HCT116 (cell line): Measurements from ENCODE around the gene IDUA. TPM values are rescaled to one million over a fixed set of nuclear protein-coding genes. Genes with fewer than 3 reads are reported as not detected.

Experiments
- ATAC-seq: fragments of 200-7000 bp; cut with Tn5 transposase; 2 replicates; pipeline ENCODE4 v1.9.1; 2020; ENCODE audit warnings: mild to moderate bottlenecking, moderate library complexity
- BruUV-seq: library from RNA; stranded (reverse); fragments of 400-500 nt; replicated peaks from 2 replicates; lab custom pipeline; 2021; lab: Mats Ljungman, UMichigan
- CTCF ChIA-PET: fragments of 300-600 bp; sonication (Branson Sonifier 250); formaldehyde crosslinking; loops from one replicate; lab custom pipeline; 2021; ENCODE audit warnings: antibody characterized with exemption; lab: Charles Lee
- POLR2A ChIA-PET: fragments of 300-600, 350-600 bp; sonication (Branson Sonifier 250); formaldehyde crosslinking; loops from one replicate; lab custom pipeline; 2021; ENCODE audit warnings: antibody characterized with exemption; lab: Charles Lee
- RAD21 ChIA-PET, 2 experiments: fragments of 300-600 bp; sonication (Branson Sonifier 250); formaldehyde crosslinking; loops; one replicate each; lab custom pipeline; 2023; ENCODE audit warnings: low total read pairs in 2 of 2; ENCODE audit not compliant: uncharacterized antibody in 2 of 2, unreplicated experiment in 2 of 2, low non-redundant PET in 1 of 2; lab: Charles Lee
- DNase-seq: peaks from one replicate; pipeline ENCODE4 v3.0.0-alpha.2; 2010; ENCODE audit warnings: low read depth, low spot score
- H2AFZ ChIP-seq: fragments of 200-600 bp; shearing (Covaris generic), sonication (generic); 2 replicates; pipeline ENCODE4 v1.6.1; 2017; ENCODE audit warnings: low read depth, mixed run types, mixed read lengths, antibody characterized with exemption, low read length; ENCODE audit not compliant: poor library complexity, severe bottlenecking
- H3K27ac ChIP-seq: 2 replicates; pipeline ENCODE4 v1.5.1; 2012; ENCODE audit warnings: low read depth, low read length
- H3K27me3 ChIP-seq: fragments of 200-600 bp; sonication (generic); 2 replicates; pipeline ENCODE4 v1.6.1; 2016; ENCODE audit warnings: mixed run types, low read length, mixed read lengths; ENCODE audit not compliant: insufficient read depth
- H3K36me3 ChIP-seq, 2 experiments: fragments of 200-500 bp in 1 of 2; fragments of 200-600 bp in 1 of 2; sonication (Bioruptor generic) in 1 of 2; sonication (generic) in 1 of 2; 2 replicates each; pipeline versions ENCODE4 v1.5.1 to v1.6.1; 2014 to 2016; ENCODE audit warnings: low read length in 2 of 2, inconsistent platforms in 1 of 2, mixed read lengths in 1 of 2, mixed run types in 1 of 2; ENCODE audit not compliant: insufficient read depth in 2 of 2, control insufficient read depth in 1 of 2
- H3K4me1 ChIP-seq, 2 experiments: fragments of 200-600 bp in 1 of 2; sonication (generic) in 1 of 2; 2 replicates each; pipeline versions ENCODE4 v1.5.1 to v1.6.1; 2012 to 2017; ENCODE audit warnings: low read length in 2 of 2, inconsistent platforms in 1 of 2, mild to moderate bottlenecking in 1 of 2, mixed read lengths in 1 of 2, mixed run types in 1 of 2, moderate library complexity in 1 of 2; ENCODE audit not compliant: insufficient read depth in 2 of 2, control insufficient read depth in 1 of 2
- H3K4me2 ChIP-seq: fragments of 200-600 bp; sonication (generic); 2 replicates; pipeline ENCODE4 v1.6.1; 2017; ENCODE audit warnings: mixed run types, low read length, mixed read lengths
- H3K4me3 ChIP-seq, 2 experiments: fragments of 200-600 bp in 1 of 2; sonication (generic) in 1 of 2; replicated peaks in 1 of 2; 2 replicates each; pipeline ENCODE4 v1.5.1; 2011 to 2016; ENCODE audit warnings: low read length in 2 of 2, control low read depth in 1 of 2, low read depth in 1 of 2, mild to moderate bottlenecking in 1 of 2, mixed read lengths in 1 of 2, mixed run types in 1 of 2
- H3K79me2 ChIP-seq: fragments of 200-600 bp; sonication (generic); 2 replicates; pipeline ENCODE4 v1.6.1; 2017; ENCODE audit warnings: mild to moderate bottlenecking, mixed run types, low read length, moderate library complexity, mixed read lengths; ENCODE audit not compliant: insufficient read depth
- H3K9ac ChIP-seq: fragments of 200-600 bp; sonication (generic); 2 replicates; pipeline ENCODE4 v1.6.1; 2016; ENCODE audit warnings: low read length, mixed read lengths
- H3K9me2 ChIP-seq: fragments of 200-600 bp; sonication (generic), shearing (Covaris generic); 2 replicates; pipeline ENCODE4 v1.6.1; 2017; ENCODE audit warnings: mixed run types, mild to moderate bottlenecking, moderate library complexity; ENCODE audit not compliant: insufficient read depth
- H3K9me3 ChIP-seq, 2 experiments: fragments of 200-500 bp in 1 of 2; fragments of 200-600 bp in 1 of 2; sonication (Bioruptor generic) in 1 of 2; sonication (generic) in 1 of 2; 2 replicates each; pipeline ENCODE4 v1.6.1; 2014 to 2017; ENCODE audit warnings: low read length in 2 of 2, mixed read lengths in 2 of 2, inconsistent platforms in 1 of 2, low read depth in 1 of 2, mild to moderate bottlenecking in 1 of 2, mixed run types in 1 of 2, moderate library complexity in 1 of 2; ENCODE audit not compliant: control insufficient read depth in 1 of 2, insufficient read depth in 1 of 2
- H4K20me1 ChIP-seq: fragments of 200-600 bp; sonication (generic), shearing (Covaris generic); 2 replicates; pipeline ENCODE4 v1.6.1; 2017; ENCODE audit warnings: mixed run types, mild to moderate bottlenecking, moderate library complexity; ENCODE audit not compliant: insufficient read depth
- CEBPB ChIP-seq: IDR thresholded peaks from 2 replicates; pipeline ENCODE4 v1.6.1; 2012; ENCODE audit warnings: low read depth
- CTCF ChIP-seq, 3 experiments: fragments of 200-600 bp in 1 of 3; sonication (generic) in 1 of 3; IDR thresholded peaks in 2 of 3; conservative IDR thresholded peaks in 1 of 3; 2 replicates each; pipeline ENCODE4 v1.5.1; 2012 to 2017; ENCODE audit warnings: low read depth in 2 of 3, low read length in 2 of 3, antibody characterized with exemption in 1 of 3, borderline replicate concordance in 1 of 3, control low read depth in 1 of 3, mild to moderate bottlenecking in 1 of 3, mixed read lengths in 1 of 3, mixed run types in 1 of 3, moderate library complexity in 1 of 3; ENCODE audit not compliant: insufficient read depth in 1 of 3
- ELF1 ChIP-seq: IDR thresholded peaks from 2 replicates; pipeline ENCODE4 v1.6.1; 2012; ENCODE audit warnings: low read depth, borderline replicate concordance
- JUND ChIP-seq: IDR thresholded peaks from 2 replicates; pipeline ENCODE4 v1.6.1; 2012
- MAX ChIP-seq: IDR thresholded peaks from 2 replicates; pipeline ENCODE4 v1.6.1; 2012
- POLR2A ChIP-seq: IDR thresholded peaks from 2 replicates; pipeline ENCODE4 v1.7.0; 2011; ENCODE audit warnings: borderline replicate concordance; ENCODE audit not compliant: insufficient read depth, insufficient read length; ENCODE audit errors: extremely low read depth
- POLR2AphosphoS5 ChIP-seq: IDR thresholded peaks from 2 replicates; pipeline ENCODE4 v1.6.1; 2011; ENCODE audit warnings: mild to moderate bottlenecking, low read depth, low read length, moderate library complexity
- RAD21 ChIP-seq: IDR thresholded peaks from 2 replicates; pipeline ENCODE4 v1.6.1; 2012; ENCODE audit warnings: low read depth, mild to moderate bottlenecking
- intact Hi-C: fragments of 100-400 bp; cut with micrococcal nuclease; formaldehyde crosslinking; loops from 2 replicates; pipeline ENCODE4 v1.10.0; 2022
- total RNA-seq: library from RNA; stranded (reverse); gene quantifications from one replicate; pipeline ENCODE4 v1.2.1, GENCODE V29; 2021; ENCODE audit not compliant: unreplicated experiment

IDUA gene
- total RNA-seq, 1 experiment from 2014 or later: 28.2 TPM

- Histone ChIP-seq H3K4me2 (no peak overlapping the region), H3K79me2 (no peaks in the 10 kb centered on the region), H3K9me3 (no peaks in the 10 kb centered on the region), H3K36me3 (no peaks in the 10 kb centered on the region), H3K4me1 (no peaks in the 10 kb centered on the region), H3K9ac (no peak overlapping the region), H4K20me1 (no peaks in the 10 kb centered on the region), H3K27me3 (no peaks in the 10 kb centered on the region), H3K9me2 (no peaks in the 10 kb centered on the region), H3K27ac (no peak overlapping the region), H3K4me3 (no peak overlapping the region), H2AFZ (no peak overlapping the region)
- no peak for ATAC-seq
- no peak for TF ChIP-seq JUND
- ChIA-PET POLR2A (no interaction called here), RAD21 (no interaction called here), CTCF (no interaction called here)
- no TSS peak for BruUV-seq
- no peak for DNase-seq
- intact Hi-C loops: no loop called here
These were observed 33.8 kb upstream of the IDUA start for GRCh38 chr4:952881-953573.

- Histone ChIP-seq H2AFZ (no peak overlapping the region), H3K79me2 (no peaks in the 10 kb centered on the region), H3K4me3 (no peak overlapping the region), H3K9ac (no peak overlapping the region), H3K4me1 (no peaks in the 10 kb centered on the region), H3K4me2 (no peak overlapping the region), H3K27me3 (no peaks in the 10 kb centered on the region), H3K9me3 (no peaks in the 10 kb centered on the region), H4K20me1 (no peaks in the 10 kb centered on the region), H3K36me3 (no peaks in the 10 kb centered on the region), H3K9me2 (no peaks in the 10 kb centered on the region), H3K27ac (no peak overlapping the region)
- ATAC-seq: no peak
- BruUV-seq: no TSS peak
- POLR2A ChIA-PET: no interaction called here
- no peak for DNase-seq
- TF ChIP-seq CTCF (IDR thresholded peaks at IDR 0.05 in 2 of 3, conservative IDR thresholded peaks at IDR 0.05 in 1 of 3; ENCODE audit: borderline replicate concordance in 1 of 3, insufficient read depth in 1 of 3, low read depth in 2 of 3, low read length in 2 of 3): no peak
- TF ChIP-seq ELF1: no peak
- TF ChIP-seq RAD21: no peak
- TF ChIP-seq POLR2AphosphoS5: no peak
- TF ChIP-seq CEBPB: no peak
- no peak for TF ChIP-seq MAX
- TF ChIP-seq POLR2A: no peak
- CTCF ChIA-PET: no interaction called here
- intact Hi-C loops: no loop called here
- RAD21 ChIA-PET: no interaction called here
These were observed 33.3 kb upstream of the IDUA start for GRCh38 chr4:953574-953915.
